Stimulated activated CD8-positive, alpha-beta memory T cell treated with anti-CD3 and anti-CD28 coated beads, Interleukin-4, amount 100 ng/mL, for 4 hours (primary cell): ENCODE results near the gene SH3PXD2A.

Experiments used
- DNase-seq, 2 donors: peaks; one replicate each; pipeline ENCODE4 v3.0.0-alpha.2; 2020; ENCODE audit warnings: low read depth in 2 of 2, low spot score in 1 of 2

The SH3PXD2A gene

DNA sequence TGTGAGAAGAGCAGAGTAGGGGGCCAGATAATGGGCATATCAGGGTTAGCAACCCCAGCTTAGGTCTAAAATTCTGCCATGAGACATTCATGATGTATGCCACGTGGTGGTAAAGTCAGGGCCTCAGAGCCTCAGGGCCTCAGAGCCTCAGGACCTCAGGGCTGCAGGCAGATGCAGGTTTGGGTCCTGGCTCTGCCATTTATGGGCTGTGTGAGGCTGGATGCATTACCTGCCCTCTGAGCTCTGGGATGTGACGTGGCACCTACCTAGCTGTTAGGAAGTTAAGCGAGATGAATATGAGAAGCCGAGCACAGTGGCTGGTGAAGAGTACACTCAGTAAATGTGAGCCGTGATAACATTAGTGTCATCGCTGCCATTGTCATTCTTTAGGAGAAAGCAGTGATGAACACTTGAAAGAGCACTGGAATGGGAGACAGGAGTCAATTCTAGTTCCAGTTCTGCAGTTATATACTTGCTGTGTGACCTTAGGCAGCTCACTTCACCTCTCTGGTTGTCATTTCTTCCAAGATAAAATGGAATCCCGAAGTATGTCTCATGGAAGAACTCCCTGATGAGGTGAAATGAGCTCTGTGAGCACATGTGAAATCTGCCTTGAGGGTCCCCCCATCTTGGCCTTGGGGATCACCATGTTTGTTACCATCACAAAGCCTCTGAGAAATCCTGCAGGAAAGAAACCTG lies 127.2 kb downstream of the SH3PXD2A start:
- DNase-seq = no peak

GRCh38 chr10:103727546-103727963 lies 127.8 kb downstream of the SH3PXD2A start:
- DNase-seq = no peak

DNA sequence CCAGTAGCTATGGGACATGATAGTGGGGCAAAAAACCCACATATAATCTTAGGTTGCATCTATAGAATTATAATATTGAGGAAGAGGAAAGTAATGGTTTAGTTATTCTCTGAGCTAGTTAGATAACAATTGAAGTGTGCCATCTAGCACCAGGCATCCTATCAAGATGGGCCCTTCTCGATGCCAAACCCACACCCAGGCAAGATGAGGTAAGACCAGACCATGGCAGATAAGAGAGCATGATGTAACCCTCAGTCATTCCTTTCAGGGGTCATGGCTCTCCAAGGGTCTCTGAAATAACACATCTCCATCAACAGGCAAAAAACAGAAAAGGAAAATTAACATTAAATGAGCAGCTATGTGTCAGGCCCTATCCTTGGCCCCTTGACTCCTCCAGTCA lies 128.7 kb downstream of the SH3PXD2A start:
- no peak for DNase-seq

GRCh38 chr10:103725242-103725641 lies 130.1 kb downstream of the SH3PXD2A start:
- no peak for DNase-seq

DNA sequence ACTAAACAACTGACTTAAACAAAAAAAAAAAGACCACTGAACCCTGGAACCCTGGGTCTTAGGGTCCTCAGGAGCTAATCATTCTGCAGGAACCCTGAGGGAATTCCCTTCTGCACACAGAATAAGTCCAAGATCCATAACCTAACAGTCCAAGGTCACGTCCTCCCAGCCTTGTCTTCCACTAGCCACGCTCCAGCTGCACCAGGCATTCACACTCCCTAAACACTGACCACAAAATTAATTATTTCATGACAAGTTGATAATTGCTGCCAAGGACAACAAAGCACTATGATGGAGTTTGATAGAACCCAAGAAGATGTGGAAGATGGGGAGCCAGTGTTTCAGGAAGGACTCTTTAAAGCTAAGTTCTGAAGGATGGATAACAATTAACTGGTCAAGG lies 130.6 kb downstream of the SH3PXD2A start:
- no peak for DNase-seq

DNA sequence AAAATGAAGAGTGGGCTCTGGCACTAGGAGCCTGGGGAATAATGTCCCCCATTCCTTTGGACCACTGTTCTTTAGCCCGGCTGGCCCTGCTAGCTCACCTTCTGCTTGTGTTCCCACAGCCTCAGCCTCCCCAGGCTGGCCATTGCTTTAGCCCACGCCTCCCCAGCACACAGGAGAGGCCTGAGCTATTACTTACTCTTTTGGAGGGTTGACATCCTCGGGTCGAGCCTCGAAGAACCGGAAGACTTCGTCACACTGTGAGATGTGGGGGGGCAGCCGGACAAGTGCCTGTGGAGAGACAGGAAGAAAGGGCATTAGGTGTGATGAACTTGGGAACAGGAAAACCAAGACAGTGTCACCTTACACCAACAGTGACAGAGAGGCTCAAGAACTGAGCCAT lies 131.3 kb downstream of the SH3PXD2A start:
- no peak for DNase-seq

- DNase-seq = no peak
Observed at GRCh38 chr10:103723557-103723956, 131.8 kb downstream of the SH3PXD2A start.

DNA sequence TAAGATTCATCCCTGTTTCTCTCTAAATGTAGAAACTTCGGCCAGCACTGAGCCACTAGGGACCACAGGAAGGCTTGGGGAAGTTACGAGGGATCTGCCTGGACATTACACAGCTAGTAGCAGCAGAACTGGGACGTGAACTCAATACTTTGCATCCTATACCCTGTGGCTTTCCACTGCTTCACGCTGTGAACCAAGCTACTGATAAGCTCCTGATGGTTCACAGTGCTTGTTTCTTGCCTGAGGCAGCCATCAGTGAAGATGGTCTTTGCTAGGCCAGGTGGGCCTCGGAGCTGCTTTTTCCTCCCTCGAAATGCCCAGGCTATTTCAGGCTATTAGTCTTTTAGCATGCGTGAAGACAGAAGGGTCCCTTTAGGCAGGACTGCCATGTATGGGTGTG lies 132.7 kb downstream of the SH3PXD2A start:
- DNase-seq = no peak

- no peak for DNase-seq
Observed at GRCh38 chr10:103720964-103721335, 134.4 kb downstream of the SH3PXD2A start.

GRCh38 chr10:103720328-103720963 lies 134.9 kb downstream of the SH3PXD2A start:
- no peak for DNase-seq

GRCh38 chr10:103719036-103719435 lies 136.3 kb downstream of the SH3PXD2A start:
- no peak for DNase-seq

- DNase-seq = no peak
Observed at GRCh38 chr10:103718247-103718620, 137.1 kb downstream of the SH3PXD2A start.

GRCh38 chr10:103717341-103718246 lies 137.8 kb downstream of the SH3PXD2A start:
- no peak for DNase-seq

- DNase-seq = no peak
Observed at GRCh38 chr10:103716206-103717160, 138.9 kb downstream of the SH3PXD2A start.

GRCh38 chr10:103715430-103715829 lies 139.9 kb downstream of the SH3PXD2A start:
- no peak for DNase-seq

- DNase-seq = no peak
Observed at GRCh38 chr10:103714232-103714891, 141.0 kb downstream of the SH3PXD2A start.

GRCh38 chr10:103713676-103714075 lies 141.7 kb downstream of the SH3PXD2A start:
- DNase-seq = no peak

DNA sequence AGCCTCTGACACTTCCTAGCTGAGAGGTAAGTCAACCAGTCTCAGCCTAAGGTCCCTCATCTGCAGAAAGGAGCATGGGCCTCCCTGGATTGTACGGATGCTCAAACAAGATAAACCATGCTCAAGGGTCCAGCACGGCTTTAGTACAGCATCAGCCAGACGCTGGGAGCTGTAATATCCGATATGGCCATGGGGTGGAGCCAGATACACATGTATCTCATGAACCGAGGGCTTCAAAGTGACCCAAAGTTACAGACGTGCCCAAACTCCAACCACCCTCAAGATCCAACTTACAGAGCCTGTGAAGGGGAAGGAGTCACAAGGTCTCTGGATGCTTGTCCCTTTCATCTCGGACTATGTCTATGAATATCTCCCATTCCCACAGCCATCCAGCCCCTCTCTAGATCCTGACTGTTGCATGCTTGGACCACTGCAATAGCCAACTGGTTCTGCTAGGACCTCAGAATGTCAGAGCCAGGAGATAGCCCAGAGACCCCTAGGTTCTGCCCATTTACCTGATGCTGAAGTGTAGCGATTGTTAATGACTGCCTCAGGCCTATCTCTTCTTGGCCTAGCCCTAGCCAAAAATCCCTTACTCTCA lies 142.4 kb downstream of the SH3PXD2A start:
- peak; percentile 52 to 81 for DNase-seq

DNA sequence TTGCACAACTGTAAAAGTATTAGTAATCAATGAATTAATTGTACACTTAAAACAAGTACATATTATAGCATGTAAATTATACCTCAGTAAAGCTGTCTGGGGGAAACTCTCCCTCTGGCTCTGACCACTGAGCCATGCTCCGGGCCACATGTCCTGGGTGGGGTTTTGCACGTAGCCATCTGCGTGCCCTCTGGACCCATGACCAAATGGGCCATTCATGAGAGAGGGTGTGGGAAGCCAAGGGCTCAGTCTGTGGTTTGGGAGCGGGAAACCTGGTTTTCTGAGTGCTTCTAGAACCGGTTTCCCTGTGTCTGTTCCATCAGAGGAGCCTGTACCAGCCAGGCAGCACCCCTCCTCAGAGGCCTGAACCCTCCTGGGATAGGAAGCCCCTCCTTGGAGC lies 143.2 kb downstream of the SH3PXD2A start:
- DNase-seq = no peak
